Activated CD4-positive, alpha-beta T cell treated with anti-CD3 and anti-CD28 coated beads, Interleukin-10, Interleukin-2, amounts not matched to agents 100 ng/mL and 50 ng/mL, durations not matched to agents 16 hours and 8 hours (primary cell): Measurements from ENCODE around the gene FST.

Experiments
- DNase-seq: peaks from one replicate; pipeline ENCODE4 v3.0.0-alpha.2; 2020

The FST gene

GRCh38 chr5:53480416-53481158, at the start of gene FST:
FST (plus strand) TSS chr5:53480629; CDS start chr5:53480792, 163 bp downstream.
- no peak for DNase-seq

- no peak for DNase-seq
Measured at GRCh38 chr5:53431665-53432064, 48.8 kb upstream of the FST start.

GRCh38 chr5:53433026-53433425, 47.4 kb upstream of the FST start:
- DNase-seq: no peak

GRCh38 chr5:53434541-53434940, 45.9 kb upstream of the FST start:
- no peak for DNase-seq

GRCh38 chr5:53436480-53437191, 43.8 kb upstream of the FST start:
- DNase-seq: no peak

- DNase-seq: no peak
Measured at GRCh38 chr5:53438079-53438478, 42.4 kb upstream of the FST start.

- no peak for DNase-seq
Measured at GRCh38 chr5:53438486-53439472, 41.6 kb upstream of the FST start.

- no peak for DNase-seq
Measured at GRCh38 chr5:53442961-53443360, 37.5 kb upstream of the FST start.

GRCh38 chr5:53445569-53445968, 34.9 kb upstream of the FST start:
- no peak for DNase-seq

- DNase-seq: no peak
Measured at GRCh38 chr5:53446908-53447307, 33.5 kb upstream of the FST start.

- DNase-seq: no peak
Measured at GRCh38 chr5:53448851-53449250, 31.6 kb upstream of the FST start.

GRCh38 chr5:53453898-53454718, 26.3 kb upstream of the FST start:
- DNase-seq: no peak

- DNase-seq: no peak
Measured at GRCh38 chr5:53454719-53455000, 25.8 kb upstream of the FST start.

GRCh38 chr5:53456366-53456765, 24.1 kb upstream of the FST start:
- DNase-seq: no peak

GRCh38 chr5:53463909-53464621, 16.4 kb upstream of the FST start:
- DNase-seq: no peak

- DNase-seq: no peak
Measured at GRCh38 chr5:53464722-53465121, 15.7 kb upstream of the FST start.

- no peak for DNase-seq
Measured at GRCh38 chr5:53469946-53470687, 10.3 kb upstream of the FST start.

- DNase-seq: no peak
Measured at GRCh38 chr5:53472279-53472678, 8.2 kb upstream of the FST start.

GRCh38 chr5:53472720-53473510, 7.5 kb upstream of the FST start:
- DNase-seq: no peak

- no peak for DNase-seq
Measured at GRCh38 chr5:53473633-53474032, 6.8 kb upstream of the FST start.
